Retinal pigment epithelial cell (primary cell): Measurements from ENCODE around the gene NOXO1.

Experiments
- DNase-seq: peaks from one replicate; pipeline ENCODE4 v3.0.0-alpha.2; 2010; ENCODE audit warnings: low read depth
- H3K4me3 ChIP-seq: 2 replicates; pipeline ENCODE4 v1.5.1; 2011; ENCODE audit warnings: mild to moderate bottlenecking, low read length, control low read depth, moderate library complexity
- TF ChIP-seq, protein P1 (sequence below): conservative IDR thresholded peaks from 2 replicates; pipeline ENCODE4 v1.5.1; 2011; ENCODE audit warnings: low read depth, low read length, control low read depth, inconsistent platforms

The NOXO1 gene

DNA sequence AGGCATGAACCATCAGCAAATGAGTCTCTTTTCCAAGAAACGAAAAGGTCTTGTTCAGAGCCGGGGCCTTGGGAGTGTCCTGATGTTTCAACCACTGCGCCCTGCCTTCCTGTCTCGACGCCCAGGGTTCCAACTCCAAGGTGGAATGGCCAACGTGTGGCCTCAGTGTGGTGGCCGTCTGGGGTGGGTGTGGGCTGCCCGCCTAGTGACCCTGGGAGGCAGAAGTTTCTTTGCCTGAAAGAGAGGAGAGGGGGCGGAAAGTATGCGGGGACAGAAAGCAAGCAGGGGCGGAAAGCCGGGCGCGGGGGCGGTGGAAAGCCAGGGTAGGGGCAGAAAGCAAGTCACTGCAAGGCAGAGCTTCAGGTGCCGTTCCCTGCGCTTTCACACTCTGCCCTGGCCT is 42.4 kb downstream of the NOXO1 start:
- TF ChIP-seq, protein P1, sequence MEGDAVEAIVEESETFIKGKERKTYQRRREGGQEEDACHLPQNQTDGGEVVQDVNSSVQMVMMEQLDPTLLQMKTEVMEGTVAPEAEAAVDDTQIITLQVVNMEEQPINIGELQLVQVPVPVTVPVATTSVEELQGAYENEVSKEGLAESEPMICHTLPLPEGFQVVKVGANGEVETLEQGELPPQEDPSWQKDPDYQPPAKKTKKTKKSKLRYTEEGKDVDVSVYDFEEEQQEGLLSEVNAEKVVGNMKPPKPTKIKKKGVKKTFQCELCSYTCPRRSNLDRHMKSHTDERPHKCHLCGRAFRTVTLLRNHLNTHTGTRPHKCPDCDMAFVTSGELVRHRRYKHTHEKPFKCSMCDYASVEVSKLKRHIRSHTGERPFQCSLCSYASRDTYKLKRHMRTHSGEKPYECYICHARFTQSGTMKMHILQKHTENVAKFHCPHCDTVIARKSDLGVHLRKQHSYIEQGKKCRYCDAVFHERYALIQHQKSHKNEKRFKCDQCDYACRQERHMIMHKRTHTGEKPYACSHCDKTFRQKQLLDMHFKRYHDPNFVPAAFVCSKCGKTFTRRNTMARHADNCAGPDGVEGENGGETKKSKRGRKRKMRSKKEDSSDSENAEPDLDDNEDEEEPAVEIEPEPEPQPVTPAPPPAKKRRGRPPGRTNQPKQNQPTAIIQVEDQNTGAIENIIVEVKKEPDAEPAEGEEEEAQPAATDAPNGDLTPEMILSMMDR: no peak
- no peak for DNase-seq
- no peak overlapping the region for H3K4me3 ChIP-seq

- no peak overlapping the region for H3K4me3 ChIP-seq
- no peak for DNase-seq
- TF ChIP-seq, protein P1: no peak
Observed at GRCh38 chr16:1938316-1938715, 43.0 kb downstream of the NOXO1 start.

GRCh38 chr16:1936945-1937479 is 44.3 kb downstream of the NOXO1 start:
- no peak for DNase-seq
- TF ChIP-seq, protein P1: no peak
- H3K4me3 ChIP-seq: no peak overlapping the region

DNA sequence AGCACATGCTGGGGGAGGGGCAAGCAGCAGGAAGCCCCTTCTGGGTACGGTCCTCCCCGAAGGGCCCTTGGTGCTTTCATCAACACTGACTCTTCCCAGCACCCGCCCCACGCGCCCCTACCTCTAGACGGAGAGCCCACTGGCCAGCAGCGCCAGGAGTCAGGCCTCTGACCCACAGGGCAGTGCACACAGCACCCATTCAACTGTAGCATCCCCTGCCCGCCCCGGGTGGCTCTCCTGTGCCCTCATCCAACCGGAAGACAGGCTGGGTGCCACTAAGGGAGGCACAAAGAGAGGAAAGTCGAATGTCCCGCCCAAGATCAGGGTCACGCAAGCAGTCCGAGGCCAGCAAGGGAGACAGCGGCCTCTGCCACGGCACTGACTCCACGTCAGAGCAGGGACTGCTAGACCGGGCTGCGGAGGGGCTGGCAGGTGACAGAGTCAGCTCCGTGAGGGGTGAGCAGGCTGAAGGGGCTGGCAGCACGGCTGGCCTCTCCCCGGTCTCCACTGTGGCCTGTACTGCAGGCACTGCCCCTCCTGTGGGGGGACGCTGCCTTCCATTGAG is 48.1 kb downstream of the NOXO1 start:
- H3K4me3 ChIP-seq: no peak overlapping the region
- DNase-seq: no peak
- TF ChIP-seq, protein P1: no peak

- H3K4me3 ChIP-seq: no peak overlapping the region
- no peak for DNase-seq
- TF ChIP-seq, protein P1: peak; percentile 42
Observed at GRCh38 chr16:1932050-1933028, 48.9 kb downstream of the NOXO1 start.

GRCh38 chr16:1930338-1930720 is 50.9 kb downstream of the NOXO1 start:
- H3K4me3 ChIP-seq: no peak overlapping the region
- no peak for DNase-seq
- TF ChIP-seq, protein P1: no peak
